ENCODE results near the gene ZNF652.

DNA sequence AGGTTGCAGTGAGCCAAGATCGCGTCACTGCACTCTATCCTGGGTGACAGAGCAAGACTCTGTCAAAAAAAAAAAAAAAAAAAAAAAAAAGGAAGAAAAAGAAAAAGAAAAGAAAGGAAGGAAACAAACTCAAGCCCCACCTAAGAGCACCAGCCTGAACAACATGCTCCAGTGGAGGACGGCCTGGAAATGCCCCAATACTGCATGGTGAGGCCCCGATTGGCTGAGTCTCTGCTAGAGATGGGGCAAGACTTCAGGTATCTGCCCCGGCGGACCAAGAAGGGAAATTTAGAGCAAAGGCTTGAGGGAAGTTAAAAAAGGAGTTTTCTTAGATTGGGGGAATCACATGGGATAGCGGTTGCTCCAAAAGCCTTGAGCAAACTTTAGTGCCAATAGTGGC lies 10.4 kb upstream of the ZNF652 start:
- TF ChIP-seq, protein P1, sequence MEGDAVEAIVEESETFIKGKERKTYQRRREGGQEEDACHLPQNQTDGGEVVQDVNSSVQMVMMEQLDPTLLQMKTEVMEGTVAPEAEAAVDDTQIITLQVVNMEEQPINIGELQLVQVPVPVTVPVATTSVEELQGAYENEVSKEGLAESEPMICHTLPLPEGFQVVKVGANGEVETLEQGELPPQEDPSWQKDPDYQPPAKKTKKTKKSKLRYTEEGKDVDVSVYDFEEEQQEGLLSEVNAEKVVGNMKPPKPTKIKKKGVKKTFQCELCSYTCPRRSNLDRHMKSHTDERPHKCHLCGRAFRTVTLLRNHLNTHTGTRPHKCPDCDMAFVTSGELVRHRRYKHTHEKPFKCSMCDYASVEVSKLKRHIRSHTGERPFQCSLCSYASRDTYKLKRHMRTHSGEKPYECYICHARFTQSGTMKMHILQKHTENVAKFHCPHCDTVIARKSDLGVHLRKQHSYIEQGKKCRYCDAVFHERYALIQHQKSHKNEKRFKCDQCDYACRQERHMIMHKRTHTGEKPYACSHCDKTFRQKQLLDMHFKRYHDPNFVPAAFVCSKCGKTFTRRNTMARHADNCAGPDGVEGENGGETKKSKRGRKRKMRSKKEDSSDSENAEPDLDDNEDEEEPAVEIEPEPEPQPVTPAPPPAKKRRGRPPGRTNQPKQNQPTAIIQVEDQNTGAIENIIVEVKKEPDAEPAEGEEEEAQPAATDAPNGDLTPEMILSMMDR (conservative IDR thresholded peaks at IDR 0.05; ENCODE audit: low read length): no peak
- TF ChIP-seq EZH2phosphoT487 (IDR thresholded peaks at IDR 0.05; ENCODE audit: borderline replicate concordance): no peak

All from Loucy (cell line).